PC-3 (cell line): Measurements from ENCODE around the gene HOXD3. TPM values are rescaled to one million over a fixed set of nuclear protein-coding genes. Genes with fewer than 3 reads are reported as not detected.

Source experiments
- ATAC-seq: fragments of 200-7000 bp; cut with Tn5 transposase; 2 replicates; pipeline ENCODE4 v1.9.1; 2020; ENCODE audit warnings: mild to moderate bottlenecking, moderate library complexity
- BruUV-seq: library from RNA; stranded (reverse); fragments of 400-500 nt; replicated peaks from 2 replicates; lab custom pipeline; 2021; lab: Mats Ljungman, UMichigan
- CTCF ChIA-PET: fragments of 300-600 bp; sonication (Branson Sonifier 250); formaldehyde crosslinking; loops from one replicate; lab custom pipeline; 2022; ENCODE audit warnings: antibody characterized with exemption; lab: Charles Lee
- POLR2A ChIA-PET: fragments of 300-600 bp; sonication (Branson Sonifier 250); formaldehyde crosslinking; loops from one replicate; lab custom pipeline; 2022; ENCODE audit warnings: antibody characterized with exemption; ENCODE audit not compliant: unreplicated experiment; lab: Charles Lee
- DNase-seq: peaks from one replicate; pipeline ENCODE4 v3.0.0-alpha.2; 2015
- H2AFZ ChIP-seq: fragments of 300-600 bp; sonication (generic); 2 replicates; pipeline ENCODE4 v1.6.0; 2016; ENCODE audit warnings: antibody characterized with exemption, low read length
- H3F3A ChIP-seq: fragments of 300-600 bp; sonication (generic); one replicate; pipeline ENCODE4 v1.6.0; 2017; ENCODE audit warnings: antibody characterized with exemption, low read length, control low read depth, mild to moderate bottlenecking; ENCODE audit not compliant: unreplicated experiment
- H3K27ac ChIP-seq: fragments of 300-600 bp; sonication (generic); 2 replicates; pipeline ENCODE4 v1.5.1; 2016; ENCODE audit warnings: mild to moderate bottlenecking, low read length
- H3K27me3 ChIP-seq: fragments of 300-600 bp; sonication (generic); 2 replicates; pipeline ENCODE4 v1.6.1; 2016; ENCODE audit warnings: low read length, mixed read lengths
- H3K36me3 ChIP-seq: fragments of 300-600 bp; sonication (generic); 2 replicates; pipeline ENCODE4 v1.6.1; 2016; ENCODE audit warnings: low read depth, mixed run types, low read length, mixed read lengths
- H3K4me1 ChIP-seq: fragments of 300-600 bp; sonication (generic); 2 replicates; pipeline ENCODE4 v1.5.1; 2016; ENCODE audit warnings: low read length; ENCODE audit not compliant: insufficient read depth
- H3K4me2 ChIP-seq: fragments of 300-600 bp; sonication (generic); 2 replicates; pipeline ENCODE4 v1.6.0; 2016; ENCODE audit warnings: low read length
- H3K4me3 ChIP-seq: fragments of 300-600 bp; sonication (generic); 2 replicates; pipeline ENCODE4 v1.5.1; 2016; ENCODE audit warnings: mild to moderate bottlenecking, low read length, mixed read lengths
- H3K79me2 ChIP-seq: fragments of 300-600 bp; sonication (generic); 2 replicates; pipeline ENCODE4 v1.6.1; 2017; ENCODE audit warnings: low read length, mixed read lengths
- H3K9ac ChIP-seq: fragments of 300-600 bp; sonication (generic); 2 replicates; pipeline ENCODE4 v1.6.0; 2016; ENCODE audit warnings: mild to moderate bottlenecking, low read length
- H3K9me2 ChIP-seq: fragments of 300-600 bp; sonication (generic); replicated peaks from 2 replicates; pipeline ENCODE4 v1.6.1; 2016; ENCODE audit warnings: mixed run types, low read length, mixed read lengths
- H3K9me3 ChIP-seq: fragments of 300-600 bp; sonication (generic); 2 replicates; pipeline ENCODE4 v1.6.1; 2016; ENCODE audit warnings: low read length, mixed read lengths
- H4K20me1 ChIP-seq: fragments of 300-600 bp; sonication (generic); 2 replicates; pipeline ENCODE4 v1.6.1; 2016; ENCODE audit warnings: low read length, mixed read lengths
- EZH2 ChIP-seq: fragments of 300-600 bp; sonication (generic); IDR thresholded peaks from one replicate; pipeline ENCODE4 v1.6.1; 2017; ENCODE audit warnings: antibody characterized with exemption, mild to moderate bottlenecking, low read length; ENCODE audit not compliant: unreplicated experiment
- EZH2phosphoT487 ChIP-seq: fragments of 300-600 bp; sonication (generic); IDR thresholded peaks from 2 replicates; pipeline ENCODE4 v1.6.1; 2018; ENCODE audit warnings: mild to moderate bottlenecking, antibody characterized with exemption, low read length, borderline replicate concordance
- intact Hi-C: fragments of 100-400 bp; cut with micrococcal nuclease; formaldehyde crosslinking; loops from 2 replicates; pipeline ENCODE4 v1.9.0; 2023
- total RNA-seq: library from RNA; depleted of rRNA; stranded (reverse); fragments of >200 nt; gene quantifications from 2 replicates; pipeline ENCODE4 v1.2.3, GENCODE V29; 2014
- TF ChIP-seq, protein P1 (sequence below): fragments of 300-600 bp; sonication (generic); conservative IDR thresholded peaks from 2 replicates; pipeline ENCODE4 v1.5.1; 2017; ENCODE audit warnings: antibody characterized with exemption, low read depth, mild to moderate bottlenecking, low read length

HOXD3 gene
- total RNA-seq, 1 experiment from 2014 or later, result 4.4 TPM

DNA sequence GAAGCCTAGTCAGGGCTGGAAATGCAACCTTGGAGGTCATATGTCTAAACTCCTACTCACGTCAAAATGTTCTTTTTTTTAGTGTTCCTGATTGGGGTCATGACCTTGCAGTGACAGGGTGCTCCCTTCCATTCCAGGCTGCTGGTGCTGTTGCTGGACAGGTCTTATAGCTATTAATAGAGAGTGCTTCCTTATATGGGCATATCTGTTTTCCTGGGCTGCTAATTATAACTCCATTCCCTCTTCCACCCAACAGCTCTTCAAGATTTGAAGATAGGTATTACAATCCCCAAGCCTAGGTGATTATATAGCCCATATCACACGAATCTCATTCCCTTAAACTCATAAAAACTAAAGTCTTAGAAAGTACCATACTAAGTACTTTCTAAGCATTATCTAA lies 12.6 kb downstream of the HOXD3 start:
- Histone ChIP-seq H3K9me3 (no peaks in the 10 kb centered on the region), H3K9me2 (no peaks in the 10 kb centered on the region), H2AFZ (no peak overlapping the region), H3K79me2 (no peaks in the 10 kb centered on the region), H3K4me2 (no peak overlapping the region), H3F3A (no peaks in the 10 kb centered on the region), H3K4me1 (no peaks in the 10 kb centered on the region), H3K4me3 (no peak overlapping the region), H4K20me1 (no peaks in the 10 kb centered on the region), H3K27ac (no peak overlapping the region), H3K36me3 (no peaks in the 10 kb centered on the region), H3K9ac (no peak overlapping the region), H3K27me3 (no peaks in the 10 kb centered on the region)
- no TSS peak for BruUV-seq
- intact Hi-C loops, result no loop called here
- CTCF ChIA-PET, result interaction anchor here (0.6 kb wide), 1 partner anchor 383 kb away, joined by 7 read pairs; no protein-coding TSS in a partner anchor
- no peak for TF ChIP-seq EZH2phosphoT487
- TF ChIP-seq, protein P1, sequence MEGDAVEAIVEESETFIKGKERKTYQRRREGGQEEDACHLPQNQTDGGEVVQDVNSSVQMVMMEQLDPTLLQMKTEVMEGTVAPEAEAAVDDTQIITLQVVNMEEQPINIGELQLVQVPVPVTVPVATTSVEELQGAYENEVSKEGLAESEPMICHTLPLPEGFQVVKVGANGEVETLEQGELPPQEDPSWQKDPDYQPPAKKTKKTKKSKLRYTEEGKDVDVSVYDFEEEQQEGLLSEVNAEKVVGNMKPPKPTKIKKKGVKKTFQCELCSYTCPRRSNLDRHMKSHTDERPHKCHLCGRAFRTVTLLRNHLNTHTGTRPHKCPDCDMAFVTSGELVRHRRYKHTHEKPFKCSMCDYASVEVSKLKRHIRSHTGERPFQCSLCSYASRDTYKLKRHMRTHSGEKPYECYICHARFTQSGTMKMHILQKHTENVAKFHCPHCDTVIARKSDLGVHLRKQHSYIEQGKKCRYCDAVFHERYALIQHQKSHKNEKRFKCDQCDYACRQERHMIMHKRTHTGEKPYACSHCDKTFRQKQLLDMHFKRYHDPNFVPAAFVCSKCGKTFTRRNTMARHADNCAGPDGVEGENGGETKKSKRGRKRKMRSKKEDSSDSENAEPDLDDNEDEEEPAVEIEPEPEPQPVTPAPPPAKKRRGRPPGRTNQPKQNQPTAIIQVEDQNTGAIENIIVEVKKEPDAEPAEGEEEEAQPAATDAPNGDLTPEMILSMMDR, result no peak
- no peak for TF ChIP-seq EZH2
- DNase-seq (no peak), ATAC-seq (no peak)
- POLR2A ChIA-PET, result no interaction called here

DNA sequence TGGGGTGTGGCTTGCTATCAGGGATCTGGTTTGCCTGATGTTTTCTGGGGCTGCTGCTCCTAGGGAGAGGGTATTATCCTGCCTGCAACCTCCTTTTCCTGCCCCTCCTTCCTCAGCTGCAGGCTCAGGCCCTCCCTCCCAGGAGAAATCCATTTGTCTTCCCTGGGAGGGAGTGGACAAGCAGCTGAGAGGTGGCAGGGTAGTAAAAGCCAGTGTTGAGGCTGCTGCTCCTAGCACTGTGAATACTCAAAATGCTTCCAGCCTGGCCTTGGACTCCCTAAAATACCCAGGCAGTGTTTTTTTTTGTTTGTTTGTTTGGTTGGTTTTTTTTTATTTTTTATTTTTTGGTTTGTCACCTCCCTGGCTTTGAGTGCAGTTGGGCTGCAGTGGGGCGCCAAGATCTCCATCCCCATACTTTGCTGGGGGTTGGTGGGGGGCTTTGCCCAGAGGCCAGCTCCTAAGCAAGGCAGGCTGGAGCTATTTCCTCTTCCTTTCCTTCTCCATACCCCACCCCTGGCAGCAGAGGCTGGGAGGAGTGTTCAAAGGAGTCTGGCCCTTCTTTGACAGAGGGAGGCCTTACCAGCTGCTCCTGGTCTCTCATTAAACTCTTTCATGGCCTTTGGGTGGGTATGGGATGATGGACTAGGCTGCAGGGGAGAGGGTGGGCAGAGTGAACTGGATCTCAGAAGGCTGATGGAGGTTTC lies 13.6 kb downstream of the HOXD3 start:
- ChIA-PET CTCF (no interaction called here), POLR2A (no interaction called here)
- Histone ChIP-seq H3K36me3 (no peaks in the 10 kb centered on the region), H3K4me3 (no peak overlapping the region), H3K9ac (no peak overlapping the region), H3K27ac (no peak overlapping the region), H3K4me1 (no peaks in the 10 kb centered on the region), H2AFZ (no peak overlapping the region), H3F3A (no peaks in the 10 kb centered on the region), H3K27me3 (no peaks in the 10 kb centered on the region), H3K9me2 (no peaks in the 10 kb centered on the region), H4K20me1 (no peaks in the 10 kb centered on the region), H3K4me2 (no peak overlapping the region), H3K9me3 (no peaks in the 10 kb centered on the region), H3K79me2 (no peaks in the 10 kb centered on the region)
- no peak for ATAC-seq
- TF ChIP-seq, protein P1, result no peak
- no peak for TF ChIP-seq EZH2phosphoT487
- DNase-seq, result no peak
- no TSS peak for BruUV-seq
- intact Hi-C loops, result no loop called here

DNA sequence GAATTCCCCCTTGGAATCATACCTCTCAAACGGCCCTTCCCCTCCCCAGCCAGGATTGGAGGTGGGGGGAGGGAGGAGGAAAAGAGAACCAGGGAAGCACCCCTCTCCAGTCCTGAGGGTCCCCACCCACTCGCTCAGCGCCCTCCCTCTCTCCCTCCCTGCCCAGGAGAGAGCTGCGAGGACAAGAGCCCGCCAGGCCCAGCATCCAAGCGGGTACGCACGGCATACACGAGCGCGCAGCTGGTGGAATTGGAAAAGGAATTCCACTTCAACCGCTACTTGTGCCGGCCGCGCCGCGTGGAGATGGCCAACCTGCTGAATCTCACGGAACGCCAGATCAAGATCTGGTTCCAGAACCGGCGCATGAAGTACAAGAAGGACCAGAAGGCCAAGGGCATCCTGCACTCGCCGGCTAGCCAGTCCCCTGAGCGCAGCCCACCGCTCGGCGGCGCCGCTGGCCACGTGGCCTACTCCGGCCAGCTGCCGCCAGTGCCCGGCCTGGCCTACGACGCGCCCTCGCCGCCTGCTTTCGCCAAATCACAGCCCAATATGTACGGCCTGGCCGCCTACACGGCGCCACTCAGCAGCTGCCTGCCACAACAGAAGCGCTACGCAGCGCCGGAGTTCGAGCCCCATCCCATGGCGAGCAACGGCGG lies 14.4 kb downstream of the HOXD3 start:
- H3K27ac ChIP-seq, result no peak overlapping the region
- TF ChIP-seq EZH2phosphoT487, result no peak
- TF ChIP-seq, protein P1, result no peak
- no peak for TF ChIP-seq EZH2
- H3F3A ChIP-seq, result no peaks in the 10 kb centered on the region
- BruUV-seq, result no TSS peak
- H3K4me3 ChIP-seq, result no peak overlapping the region
- CTCF ChIA-PET, result no interaction called here
- POLR2A ChIA-PET, result no interaction called here
- ATAC-seq, result no peak
- intact Hi-C loops, result no loop called here
- H3K9me3 ChIP-seq, result no peaks in the 10 kb centered on the region
- H3K27me3 ChIP-seq, result no peaks in the 10 kb centered on the region
- no peaks in the 10 kb centered on the region for H3K36me3 ChIP-seq
- no peaks in the 10 kb centered on the region for H3K79me2 ChIP-seq
- no peaks in the 10 kb centered on the region for H4K20me1 ChIP-seq
- no peak overlapping the region for H2AFZ ChIP-seq
- no peak for DNase-seq
- H3K9me2 ChIP-seq, result no peaks in the 10 kb centered on the region
- H3K4me1 ChIP-seq, result no peaks in the 10 kb centered on the region
- no peak overlapping the region for H3K9ac ChIP-seq
- H3K4me2 ChIP-seq, result no peak overlapping the region
